ENCODE data around the gene SLC26A1.
"Not testable (repeated sequence)": the region's sequence is repeated elsewhere in the genome, so short reads cannot be mapped to it uniquely, and the experiment has no call there.

SLC26A1 gene

DNA sequence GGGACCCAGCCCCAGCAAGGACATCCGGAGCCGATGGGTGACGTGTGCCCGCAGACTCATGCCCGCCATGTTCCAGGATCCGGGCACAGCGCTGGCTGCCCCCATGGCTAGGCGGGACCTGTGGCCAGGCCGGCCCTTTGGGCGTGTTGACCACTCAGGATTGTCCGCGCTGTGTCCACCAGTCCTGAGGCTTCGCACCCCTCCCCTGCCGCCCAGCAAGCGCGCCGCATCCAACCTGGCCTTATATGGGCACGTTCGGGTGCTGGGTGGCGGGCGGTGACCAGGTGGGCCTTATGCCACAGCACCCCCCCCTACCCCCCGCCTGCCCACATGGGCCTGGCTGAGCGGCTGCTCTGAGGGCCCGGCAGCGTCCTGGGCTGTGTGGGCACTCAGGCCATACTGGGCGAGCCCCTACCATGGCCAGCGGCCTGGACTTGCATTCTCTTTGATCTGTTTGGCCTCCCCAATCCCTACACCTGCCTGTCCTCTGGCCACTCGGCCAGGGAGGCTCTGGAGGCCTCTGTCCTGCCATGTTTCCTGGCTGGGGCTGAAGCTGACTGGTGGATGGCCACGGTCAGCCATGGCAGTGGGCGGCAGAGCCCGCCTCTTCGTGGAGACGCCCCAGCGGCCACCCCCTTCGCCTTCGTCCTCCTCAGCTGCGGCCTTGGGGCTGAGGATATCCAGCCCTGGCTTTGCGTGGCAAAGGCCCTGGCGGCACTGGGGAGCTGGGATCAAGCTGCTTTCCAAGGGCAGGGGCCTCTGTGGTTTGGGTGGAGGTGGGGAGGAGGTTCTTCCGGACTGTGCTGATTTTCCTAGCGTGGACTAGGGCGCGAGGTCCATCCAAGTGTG is 20.2 kb upstream of the SLC26A1 start:
- DNase-seq: no peak

DNA sequence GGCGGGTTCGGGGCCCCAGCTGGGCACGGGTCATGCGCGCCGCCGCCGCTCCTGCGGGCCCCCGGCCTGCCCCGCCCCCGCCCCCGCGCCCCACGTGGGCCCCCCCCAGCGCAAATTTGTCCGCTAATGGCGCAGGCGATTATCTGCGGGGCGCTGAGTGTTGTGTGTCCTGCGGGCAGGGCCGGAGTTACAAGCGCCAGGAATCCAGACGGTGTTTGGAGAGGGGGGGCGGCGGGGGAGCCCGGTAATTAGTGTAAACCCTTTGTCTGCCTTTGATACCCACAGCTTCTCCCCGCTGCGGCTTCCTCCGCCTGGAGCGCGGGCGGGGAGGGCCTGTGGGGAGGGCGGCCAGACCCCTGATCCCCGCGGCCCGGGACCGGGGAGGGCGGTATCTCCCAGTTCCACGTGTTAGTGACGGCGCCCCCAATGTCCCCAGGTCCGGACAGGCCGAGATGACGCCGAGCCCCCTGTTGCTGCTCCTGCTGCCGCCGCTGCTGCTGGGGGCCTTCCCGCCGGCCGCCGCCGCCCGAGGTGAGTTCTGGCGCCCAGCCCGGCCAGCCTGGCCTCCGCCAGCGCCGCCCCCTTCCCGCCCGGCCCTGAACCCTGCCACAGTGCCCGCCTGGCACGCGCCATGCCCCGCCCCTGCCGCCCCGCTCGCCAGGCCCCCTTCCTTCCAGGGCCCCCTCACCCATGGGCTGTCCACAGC is 19.0 kb upstream of the SLC26A1 start:
- DNase-seq: no peak

DNA sequence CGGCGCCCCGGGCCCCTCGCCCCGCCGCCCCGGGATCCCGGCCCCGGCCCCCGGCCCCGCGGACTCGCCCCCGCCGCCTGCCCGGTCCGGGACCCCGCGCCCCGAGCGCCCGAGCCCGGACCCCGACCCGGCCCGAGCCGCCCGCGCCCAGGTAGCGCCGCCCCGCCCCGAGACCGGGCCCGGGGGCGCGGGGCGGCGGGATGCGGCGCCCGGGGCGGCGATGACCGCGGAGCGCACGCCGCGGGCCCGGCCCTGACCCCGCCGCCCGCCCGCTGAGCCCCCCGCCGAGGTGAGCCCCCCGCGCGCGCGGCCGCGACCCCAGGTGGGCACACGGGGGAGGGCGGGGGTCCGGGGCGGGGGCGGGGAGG is 18.4 kb upstream of the SLC26A1 start:
- DNase-seq: no peak

DNA sequence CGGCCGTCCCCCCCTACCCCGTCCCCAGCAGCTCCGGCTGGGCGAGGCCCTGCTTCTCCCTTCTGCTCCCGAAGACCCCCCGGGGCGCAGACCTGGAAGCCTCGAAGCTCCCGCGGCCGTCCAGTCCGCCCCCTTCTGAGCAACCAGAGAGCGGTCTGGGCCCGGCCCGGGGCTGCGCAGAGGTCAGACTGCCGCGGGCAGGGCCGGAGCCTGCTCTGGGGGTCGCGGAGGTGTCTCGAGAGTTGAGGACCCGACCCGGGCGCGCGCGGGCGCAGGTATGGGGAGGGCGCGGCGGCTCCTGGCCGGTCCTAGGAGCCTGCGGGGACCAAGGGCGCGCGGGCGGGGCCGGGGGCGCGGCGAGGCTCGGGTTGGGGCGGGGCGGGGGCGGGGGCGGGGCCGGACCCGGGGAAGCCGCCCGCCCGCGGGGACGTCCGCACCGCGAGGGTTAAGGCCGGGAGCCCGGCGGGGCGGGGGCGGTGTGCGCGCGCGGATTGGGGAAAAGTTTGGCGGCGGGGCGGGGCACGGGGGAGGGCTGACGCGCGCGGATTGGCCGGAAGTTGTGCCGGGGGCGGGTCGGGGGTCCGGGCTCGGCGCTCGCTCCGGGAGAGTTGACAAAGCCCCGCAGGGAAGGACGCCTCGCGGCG is 17.9 kb upstream of the SLC26A1 start, which contains the start of gene FGFRL1:
Gene FGFRL1 (plus strand): TSS at position 605 of the 644 bp plus-strand sequence. CDS start 860 bp downstream, outside the sequence.
- peak; percentile 75 for DNase-seq

DNA sequence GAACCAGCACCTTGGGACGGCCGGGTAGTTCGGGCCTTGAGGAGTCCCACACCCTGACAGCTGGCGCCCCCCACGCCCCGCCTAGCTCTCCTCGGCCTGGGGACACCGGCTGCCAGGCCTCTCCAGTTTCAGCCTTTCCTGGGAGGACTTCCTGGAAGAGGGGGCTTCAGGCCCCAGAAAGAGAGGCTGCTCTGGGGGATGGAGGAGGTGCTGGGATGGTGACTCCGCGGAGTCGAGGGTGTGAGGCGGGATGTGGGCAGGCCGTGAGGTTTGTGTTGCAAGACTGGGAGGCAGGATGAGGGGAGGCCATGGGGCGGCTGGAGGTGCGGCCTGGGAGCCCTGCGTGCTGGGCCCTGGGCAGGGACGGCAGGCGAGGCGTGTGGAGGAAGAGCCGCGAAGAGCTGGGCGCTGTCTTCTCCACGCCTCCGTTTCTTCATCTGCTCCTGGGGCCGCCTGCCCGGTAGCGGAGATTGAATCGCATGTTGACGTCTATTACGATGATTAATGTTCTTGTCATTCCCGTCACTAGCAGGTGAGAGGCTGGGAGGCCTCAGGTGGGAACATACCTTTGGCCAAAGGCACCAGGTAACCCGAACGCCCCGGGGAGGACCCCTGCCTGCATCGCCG is 17.3 kb upstream of the SLC26A1 start:
- DNase-seq: peak; percentile 83

DNA sequence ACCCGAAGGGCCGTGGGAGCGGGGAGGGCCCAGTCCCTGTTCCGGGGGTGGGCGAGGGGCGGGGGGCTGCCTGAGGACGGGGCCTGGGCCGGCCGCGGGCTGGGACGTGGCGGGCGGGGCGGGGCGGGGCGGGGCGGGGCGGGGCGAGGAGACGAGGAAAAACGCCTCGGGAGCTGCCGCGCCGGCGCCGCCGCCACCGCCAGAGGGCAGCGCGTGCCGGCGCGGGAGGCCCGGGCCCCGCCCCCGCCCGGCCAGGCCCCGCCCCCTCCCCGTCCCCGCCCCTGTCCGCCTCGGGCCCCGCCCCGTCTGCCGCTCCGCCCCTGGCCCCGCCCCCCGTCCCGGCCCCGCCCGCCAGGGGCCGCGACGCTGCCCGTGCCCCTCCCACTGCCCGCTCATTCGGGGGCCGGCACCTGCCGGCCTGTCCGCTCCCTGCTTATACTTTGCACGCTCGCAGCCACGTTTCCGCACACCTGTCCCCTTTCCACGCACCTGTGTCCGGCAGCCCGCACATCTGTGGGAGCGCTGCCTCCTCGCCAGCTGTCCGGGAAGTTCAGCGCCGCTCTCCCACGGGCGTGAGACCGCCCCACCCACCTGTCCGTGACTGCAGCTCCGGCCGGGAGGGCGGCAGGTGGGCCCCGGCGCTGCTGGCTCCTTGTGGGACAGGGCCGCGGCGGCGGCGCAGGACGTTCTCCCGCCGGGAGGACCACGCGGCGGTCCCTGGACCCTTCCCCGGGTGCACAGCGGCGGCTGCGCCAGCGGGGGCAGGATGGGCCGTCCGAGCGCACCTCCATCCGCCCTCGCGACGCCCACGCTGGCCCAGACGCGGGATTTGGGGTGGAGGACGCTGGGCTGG is 16.6 kb upstream of the SLC26A1 start:
- DNase-seq: peak; percentile 32

DNA sequence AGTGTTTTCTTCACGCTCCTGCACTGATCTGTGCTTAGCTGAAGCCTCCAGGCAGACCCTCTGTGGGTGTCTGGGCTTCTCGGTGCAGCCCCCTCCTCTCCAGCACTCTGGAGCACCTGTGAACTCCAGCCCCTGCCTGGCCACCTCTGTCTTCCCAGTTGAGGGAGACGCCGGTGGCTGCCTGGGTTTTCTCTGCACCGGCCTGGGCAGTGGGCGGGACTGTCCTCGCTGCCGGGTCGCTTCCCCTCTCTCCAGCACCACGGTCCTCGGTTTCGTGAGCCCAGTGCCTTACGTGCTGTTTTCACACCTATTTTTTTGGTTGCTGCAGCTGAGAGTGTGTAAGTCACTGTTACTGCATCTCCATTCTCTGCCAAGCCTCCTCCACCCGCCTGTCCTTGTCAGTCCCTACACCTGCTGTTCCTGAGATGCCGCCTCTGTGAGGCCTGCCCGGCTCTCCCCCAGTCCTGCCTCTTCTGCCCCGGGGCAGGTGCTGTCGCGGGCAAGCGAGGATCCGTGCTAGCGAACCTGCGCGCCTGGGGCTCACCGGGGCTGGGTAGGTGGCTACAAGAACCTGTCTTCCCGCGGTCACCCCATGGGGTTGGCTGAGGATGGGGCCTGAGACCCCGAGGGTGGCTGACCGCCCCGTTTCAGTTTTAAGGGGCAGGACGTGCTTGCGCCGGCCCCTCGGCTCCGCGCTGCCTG is 15.8 kb upstream of the SLC26A1 start:
- DNase-seq: no peak

DNA sequence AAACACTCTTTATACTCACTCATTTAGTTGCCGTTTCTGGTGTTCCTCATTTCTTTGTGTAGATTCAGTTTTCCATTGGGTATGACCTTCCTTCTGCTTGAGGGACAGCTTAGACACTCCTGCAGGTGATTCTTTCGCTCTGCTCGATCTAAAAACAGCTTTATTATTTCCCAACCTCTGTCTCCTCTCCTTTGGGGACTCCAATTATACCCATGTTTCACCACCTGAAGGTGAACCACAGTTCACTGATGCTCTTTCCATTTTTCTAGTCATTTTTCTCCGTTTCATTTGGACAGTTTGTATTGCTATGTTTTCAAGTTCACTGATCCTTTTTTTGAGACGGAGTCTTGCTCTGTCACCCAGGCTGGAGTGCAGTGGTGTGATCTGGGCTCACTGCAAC is 13.7 kb upstream of the SLC26A1 start:
- DNase-seq: no peak

DNA sequence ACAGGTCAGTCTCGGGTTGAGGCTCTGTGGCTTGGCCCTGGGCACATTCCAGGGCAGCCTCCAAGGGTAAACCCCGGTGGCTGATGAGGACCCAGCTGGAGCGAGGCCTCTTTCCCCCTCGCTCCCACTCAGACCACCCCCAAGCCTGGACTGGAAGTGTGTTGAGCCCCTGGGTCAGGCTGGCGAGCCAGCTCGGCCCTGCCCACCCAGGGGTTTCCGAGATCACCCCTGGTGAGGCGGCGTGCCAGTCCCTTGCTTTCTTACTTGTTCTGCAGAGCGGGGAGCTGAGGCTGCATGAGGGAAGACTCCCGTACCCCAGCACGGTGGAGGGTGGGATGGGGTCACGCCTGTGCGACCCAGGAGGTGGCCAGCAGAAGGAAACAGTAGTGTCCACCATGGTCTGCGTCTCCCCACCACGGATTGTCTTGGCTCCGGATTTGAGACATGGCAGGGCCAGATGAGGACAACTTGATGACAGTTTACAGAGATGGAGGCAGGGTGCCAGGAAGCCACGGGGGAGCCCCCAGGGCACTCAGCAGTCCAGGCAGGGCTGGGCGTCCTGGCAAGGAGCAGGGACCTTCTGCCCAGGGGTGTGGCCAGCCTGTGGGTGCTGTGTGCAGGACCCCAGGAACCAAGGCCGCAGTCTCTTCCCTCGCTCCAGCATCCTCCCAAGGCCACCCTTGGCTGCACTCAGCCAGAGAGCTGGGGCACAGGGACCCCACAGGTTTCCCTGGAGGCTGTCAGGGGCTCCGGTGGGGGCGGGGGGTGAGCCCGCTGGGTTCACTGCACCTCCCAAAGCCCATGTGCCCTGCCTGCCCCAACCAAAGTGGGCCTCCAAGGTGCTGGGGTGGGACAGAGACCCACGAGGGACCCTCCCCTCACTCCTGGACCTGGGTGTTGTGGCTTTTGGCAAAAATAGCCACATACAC is 11.6 kb upstream of the SLC26A1 start:
- DNase-seq: no peak

DNA sequence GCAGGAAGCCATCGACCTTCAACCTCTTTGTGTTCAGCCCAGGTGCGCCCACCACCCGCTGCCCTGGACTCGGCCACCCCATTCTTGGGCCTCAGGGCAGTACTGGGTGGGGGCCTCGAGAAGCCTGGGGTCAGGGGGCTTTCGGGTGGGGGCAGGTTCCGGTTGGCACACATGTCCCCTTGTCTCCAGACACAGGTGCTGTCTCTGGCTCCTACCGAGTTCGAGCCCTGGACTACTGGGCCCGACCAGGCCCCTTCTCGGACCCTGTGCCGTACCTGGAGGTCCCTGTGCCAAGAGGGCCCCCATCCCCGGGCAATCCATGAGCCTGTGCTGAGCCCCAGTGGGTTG is 10.8 kb upstream of the SLC26A1 start:
- no peak for DNase-seq

DNA sequence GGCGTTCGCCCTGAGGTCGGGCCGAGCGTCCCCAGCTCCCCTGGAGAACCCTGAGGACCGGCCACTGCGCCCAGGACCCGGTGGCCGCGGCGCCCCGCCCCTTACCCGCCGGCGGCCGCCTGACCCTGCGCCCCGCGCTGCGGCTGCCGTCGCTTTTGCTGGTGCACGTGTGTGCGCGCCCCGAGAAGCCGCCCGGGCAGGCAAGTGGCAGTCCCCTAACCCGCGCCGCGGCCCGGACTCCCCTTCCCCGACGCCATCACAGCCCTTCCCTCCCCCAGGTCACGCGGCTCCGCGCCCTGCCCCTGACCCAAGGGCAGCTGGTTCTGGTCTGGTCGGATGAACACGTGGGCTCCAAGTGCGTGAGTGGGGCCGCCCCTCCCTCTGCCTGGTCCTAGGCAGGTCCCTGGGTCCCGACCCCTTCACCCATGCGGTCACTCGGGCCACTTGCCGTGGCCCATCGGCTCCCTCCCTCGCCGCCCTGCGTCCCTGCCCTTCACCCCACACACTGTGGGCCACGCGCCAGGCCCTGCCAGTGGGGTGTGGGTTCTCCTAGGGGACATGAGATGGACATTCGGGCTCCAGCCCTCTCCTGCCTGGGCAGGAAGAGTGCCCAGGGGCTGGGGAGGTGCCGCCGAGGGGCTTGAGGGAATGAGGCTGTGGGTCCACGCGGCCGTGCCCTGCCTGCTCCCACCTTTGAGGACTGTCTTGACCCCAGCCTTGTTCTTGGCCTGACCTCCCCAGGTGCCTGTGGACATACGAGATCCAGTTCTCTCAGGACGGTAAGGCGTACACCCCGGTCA is 10.3 kb upstream of the SLC26A1 start:
- no peak for DNase-seq

DNA sequence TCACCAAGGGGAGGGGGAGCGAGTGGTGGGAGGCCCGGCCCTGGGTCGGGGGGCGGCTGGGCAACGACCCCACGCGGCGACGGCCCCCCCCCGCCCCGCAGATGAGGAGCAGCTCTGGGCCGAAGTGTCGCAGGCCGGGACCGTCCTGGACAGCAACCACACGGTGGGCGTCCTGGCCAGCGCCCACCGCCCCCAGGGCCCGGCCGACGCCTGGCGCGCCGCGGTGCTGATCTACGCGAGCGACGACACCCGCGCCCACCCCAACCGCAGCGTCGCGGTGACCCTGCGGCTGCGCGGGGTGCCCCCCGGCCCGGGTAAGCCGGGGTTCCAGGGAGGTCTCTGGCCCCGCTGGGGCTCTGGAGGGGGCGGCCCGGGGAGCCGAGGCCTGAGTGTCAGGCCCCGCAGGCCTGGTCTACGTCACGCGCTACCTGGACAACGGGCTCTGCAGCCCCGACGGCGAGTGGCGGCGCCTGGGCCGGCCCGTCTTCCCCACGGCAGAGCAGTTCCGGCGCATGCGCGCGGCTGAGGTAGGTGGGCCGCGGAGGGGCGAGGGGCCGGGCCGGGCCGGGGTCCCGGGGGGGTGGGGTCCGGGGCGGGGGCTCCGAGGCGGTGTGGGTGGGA is 9.5 kb upstream of the SLC26A1 start:
- no peak for DNase-seq

DNA sequence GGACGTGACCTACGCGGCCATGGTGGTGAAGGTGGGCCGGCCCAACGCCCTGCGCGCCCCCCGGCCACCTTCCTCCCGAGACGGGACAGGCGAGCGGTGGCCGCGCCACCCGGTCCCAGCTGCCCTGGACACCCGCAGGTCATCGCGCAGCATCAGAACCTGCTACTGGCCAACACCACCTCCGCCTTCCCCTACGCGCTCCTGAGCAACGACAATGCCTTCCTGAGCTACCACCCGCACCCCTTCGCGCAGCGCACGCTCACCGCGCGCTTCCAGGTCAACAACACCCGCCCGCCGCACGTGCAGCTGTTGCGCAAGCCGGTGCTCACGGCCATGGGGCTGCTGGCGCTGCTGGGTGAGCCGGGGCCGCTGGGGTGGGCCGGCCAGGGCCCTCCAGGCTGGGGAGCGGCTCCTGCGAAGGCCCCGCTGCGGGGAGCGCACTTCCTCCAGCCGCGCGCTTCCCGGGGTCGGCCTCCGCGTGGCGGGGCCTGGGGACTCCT is 9.0 kb upstream of the SLC26A1 start:
- no peak for DNase-seq

DNA sequence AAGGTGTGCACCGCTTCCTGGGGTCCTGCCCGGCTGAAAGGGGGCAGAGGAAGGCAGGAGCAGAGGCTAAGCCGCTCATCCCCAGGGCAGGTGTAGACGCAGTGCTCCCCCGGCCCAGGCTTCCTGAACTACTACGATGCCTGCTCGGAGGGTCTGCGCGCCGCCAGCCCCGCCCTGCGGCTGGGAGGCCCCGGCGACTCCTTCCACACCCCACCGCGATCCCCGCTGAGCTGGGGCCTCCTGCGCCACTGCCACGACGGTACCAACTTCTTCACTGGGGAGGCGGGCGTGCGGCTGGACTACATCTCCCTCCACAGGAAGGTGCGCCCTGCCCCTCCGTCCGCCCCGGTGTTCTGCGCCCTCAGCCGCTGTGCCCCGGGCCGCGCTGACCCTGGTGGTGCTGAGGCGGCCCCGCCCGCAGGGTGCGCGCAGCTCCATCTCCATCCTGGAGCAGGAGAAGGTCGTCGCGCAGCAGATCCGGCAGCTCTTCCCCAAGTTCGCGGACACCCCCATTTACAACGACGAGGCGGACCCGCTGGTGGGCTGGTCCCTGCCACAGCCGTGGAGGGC is 8.4 kb upstream of the SLC26A1 start:
- no peak for DNase-seq

DNA sequence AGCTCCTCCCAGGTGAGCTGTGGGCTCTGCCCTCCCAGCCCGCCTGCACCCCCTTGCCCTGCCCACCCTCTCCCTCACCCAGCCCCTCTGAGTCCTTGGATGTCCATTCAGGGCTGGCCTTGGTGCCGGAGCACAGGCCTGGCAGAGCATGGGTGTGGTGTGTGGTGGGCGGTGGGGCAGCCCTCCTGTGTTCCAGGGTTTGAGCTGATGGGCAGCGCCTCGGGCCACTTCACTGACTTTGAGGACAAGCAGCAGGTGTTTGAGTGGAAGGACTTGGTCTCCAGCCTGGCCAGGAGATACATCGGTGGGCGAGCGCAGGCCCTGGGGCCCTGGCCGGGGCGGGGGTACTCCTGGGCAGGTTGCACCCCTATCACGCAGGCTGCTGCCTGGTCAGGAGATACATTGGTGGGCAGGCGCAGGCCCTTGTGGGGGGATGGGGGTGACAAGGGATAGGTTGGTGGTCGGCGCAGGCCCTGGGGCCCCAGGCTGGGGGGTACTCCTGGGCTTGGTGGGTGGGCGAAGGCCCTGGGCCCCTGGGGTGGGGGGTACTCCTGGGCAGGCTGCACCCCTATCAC is 7.6 kb upstream of the SLC26A1 start:
- DNase-seq: no peak

DNA sequence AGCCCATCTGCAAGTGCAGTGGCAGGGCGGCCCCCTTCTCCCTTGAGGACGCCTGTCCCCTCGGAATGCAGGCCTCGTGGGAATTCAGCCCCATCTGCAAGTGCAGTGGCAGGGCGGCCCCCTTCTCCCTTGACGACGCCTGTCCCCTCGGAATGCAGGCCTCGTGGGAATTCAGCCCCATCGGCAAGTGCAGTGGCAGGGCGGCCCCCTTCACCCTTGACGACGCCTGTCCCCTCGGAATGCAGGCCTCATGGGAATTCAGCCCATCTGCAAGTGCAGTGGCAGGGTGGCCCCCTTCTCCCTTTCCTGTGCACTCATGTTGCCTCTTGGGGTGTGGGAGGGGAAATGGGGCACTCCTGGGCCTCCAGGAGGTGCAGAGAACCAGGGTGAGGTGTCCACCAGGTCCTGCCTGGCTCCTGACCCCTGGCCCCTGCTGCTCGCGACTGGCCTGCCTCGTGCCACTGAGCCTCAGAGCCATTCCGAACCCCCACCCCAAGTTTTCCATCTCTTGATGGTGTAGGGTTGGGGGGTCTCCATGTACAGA is 6.8 kb upstream of the SLC26A1 start:
- no peak for DNase-seq

DNA sequence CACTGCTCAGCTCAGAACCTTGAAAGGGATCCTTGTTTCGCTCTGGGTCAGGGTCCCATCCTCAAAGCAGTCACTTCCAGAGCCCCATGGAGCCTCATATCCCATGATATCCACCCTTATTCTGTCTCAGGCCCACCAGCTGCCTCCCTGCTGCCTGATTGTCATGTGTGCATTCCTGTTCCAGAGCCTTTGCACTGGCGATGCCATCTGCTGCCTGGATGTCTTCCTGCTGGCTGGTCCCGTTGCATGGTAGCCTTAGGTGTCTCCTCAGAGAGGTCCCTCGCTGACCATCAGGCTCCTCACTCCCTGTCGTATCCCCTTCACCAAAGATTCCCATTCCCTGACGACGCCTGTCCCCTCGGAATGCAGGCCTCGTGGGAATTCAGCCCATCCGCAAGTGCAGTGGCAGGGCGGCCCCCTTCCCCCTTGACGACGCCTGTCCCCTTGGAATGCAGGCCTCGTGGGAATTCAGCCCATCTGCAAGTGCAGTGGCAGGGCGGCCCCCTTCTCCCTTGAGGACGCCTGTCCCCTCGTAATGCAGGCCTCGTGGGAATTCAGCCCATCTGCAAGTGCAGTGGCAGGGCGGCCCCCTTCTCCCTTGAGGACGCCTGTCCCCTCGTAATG is 6.1 kb upstream of the SLC26A1 start:
- not testable (repeated sequence) for DNase-seq

Data from HCEC 1CT (cell line).